WTC11 (cell line): ENCODE measurements around the gene DNAJC6.

Experiments
- CTCF ChIP-seq: fragments of 200-600 bp; IDR thresholded peaks from 2 replicates; pipeline ENCODE4 v1.8.0; 2022; ENCODE audit warnings: antibody characterized with exemption
- HMGXB4 ChIP-seq: sonication (generic); formaldehyde crosslinking; IDR thresholded peaks from 2 replicates; pipeline ENCODE4 v1.8.1; 2023; ENCODE audit warnings: mild to moderate bottlenecking, moderate library complexity, missing genetic modification reagents
- MAX ChIP-seq: sonication (generic); formaldehyde crosslinking; IDR thresholded peaks from 2 replicates; pipeline ENCODE4 v1.8.0; 2022; ENCODE audit warnings: mild to moderate bottlenecking, missing genetic modification reagents
- MXD4 ChIP-seq: fragments of 250-450 bp; sonication (Bioruptor Pico); IDR thresholded peaks from 2 replicates; pipeline ENCODE4 v1.8.0; 2021; ENCODE audit warnings: mild to moderate bottlenecking, moderate library complexity, borderline replicate concordance
- NR2C2 ChIP-seq: sonication (generic); formaldehyde crosslinking; IDR thresholded peaks from 2 replicates; pipeline ENCODE4 v1.8.0; 2022; ENCODE audit warnings: mild to moderate bottlenecking, missing genetic modification reagents
- OVOL2 ChIP-seq: fragments of 250-450 bp; sonication (Bioruptor Pico); IDR thresholded peaks from 2 replicates; pipeline ENCODE4 v1.9.0; 2021; ENCODE audit warnings: mild to moderate bottlenecking, borderline replicate concordance
- PREB ChIP-seq: sonication (generic); formaldehyde crosslinking; IDR thresholded peaks from 2 replicates; pipeline ENCODE4 v1.8.1; 2022; ENCODE audit warnings: mild to moderate bottlenecking, missing genetic modification reagents, moderate library complexity, borderline replicate concordance
- RORB ChIP-seq: fragments of 250-450 bp; sonication (Bioruptor Pico); IDR thresholded peaks from 2 replicates; pipeline ENCODE4 v1.9.0; 2021; ENCODE audit warnings: mild to moderate bottlenecking
- TEAD4 ChIP-seq: sonication (generic); formaldehyde crosslinking; IDR thresholded peaks from 2 replicates; pipeline ENCODE4 v1.8.0; 2022; ENCODE audit warnings: mild to moderate bottlenecking, missing genetic modification reagents
- USF2 ChIP-seq: sonication (generic); formaldehyde crosslinking; IDR thresholded peaks from 2 replicates; pipeline ENCODE4 v1.8.1; 2023; ENCODE audit warnings: mild to moderate bottlenecking, missing genetic modification reagents, moderate library complexity
- ZBTB21 ChIP-seq: sonication (generic); formaldehyde crosslinking; IDR thresholded peaks from 2 replicates; pipeline ENCODE4 v1.8.1; 2023; ENCODE audit warnings: mild to moderate bottlenecking, missing genetic modification reagents, borderline replicate concordance
- ZNF232 ChIP-seq: sonication (generic); formaldehyde crosslinking; IDR thresholded peaks from 2 replicates; pipeline ENCODE4 v1.8.0; 2022; ENCODE audit warnings: mild to moderate bottlenecking, missing genetic modification reagents
- ZNF512 ChIP-seq: sonication (generic); formaldehyde crosslinking; IDR thresholded peaks from 2 replicates; pipeline ENCODE4 v1.8.1; 2022; ENCODE audit warnings: missing genetic modification reagents, borderline replicate concordance

GRCh38 chr1:65292861-65293593 lies 16.3 kb upstream of the DNAJC6 start:
- TF ChIP-seq MAX, result no peak
- TF ChIP-seq CTCF, result no peak
- TF ChIP-seq USF2, result no peak
- TF ChIP-seq NR2C2 (CRISPR knock-in tag), result no peak
- TF ChIP-seq ZBTB21 (CRISPR knock-in tag), result no peak
- no peak for TF ChIP-seq PREB (CRISPR knock-in tag)
- no peak for TF ChIP-seq MXD4 (CRISPR knock-in tag)
- TF ChIP-seq OVOL2, result no peak
- no peak for TF ChIP-seq HMGXB4 (CRISPR knock-in tag)
- TF ChIP-seq RORB, result no peak
- no peak for TF ChIP-seq ZNF232 (CRISPR knock-in tag)
- TF ChIP-seq ZNF512, result no peak
- no peak for TF ChIP-seq TEAD4 (CRISPR knock-in tag)
